Measurements from ENCODE around the gene DPYD.

- no peak for TF ChIP-seq POLR2A (IDR thresholded peaks at IDR 0.05)
- no peak for TF ChIP-seq EP300 (IDR thresholded peaks at IDR 0.05)
- TF ChIP-seq CTCF (IDR thresholded peaks at IDR 0.05) = no peak
- TF ChIP-seq POLR2AphosphoS5 (IDR thresholded peaks at IDR 0.05) = no peak
These were observed 567.9 kb downstream of the DPYD start for GRCh38 chr1:97352936-97353382.

All from sigmoid colon (tissue), 4 donors.